NCI-H446 treated with DMSO at 0.1 percent for 48 hours (cell line): ENCODE data around the gene TMEM145.
A peak's percentile ranks its signal among the peaks of the same experiment; 100 is the strongest.
"Not testable (repeated sequence)": the region's sequence is repeated elsewhere in the genome, so short reads cannot be mapped to it uniquely, and the experiment has no call there.

Experiments used
- DNase-seq: peaks from one replicate; lab custom pipeline; 2025; lab: John Stamatoyannopoulos, UW

TMEM145 gene

DNA sequence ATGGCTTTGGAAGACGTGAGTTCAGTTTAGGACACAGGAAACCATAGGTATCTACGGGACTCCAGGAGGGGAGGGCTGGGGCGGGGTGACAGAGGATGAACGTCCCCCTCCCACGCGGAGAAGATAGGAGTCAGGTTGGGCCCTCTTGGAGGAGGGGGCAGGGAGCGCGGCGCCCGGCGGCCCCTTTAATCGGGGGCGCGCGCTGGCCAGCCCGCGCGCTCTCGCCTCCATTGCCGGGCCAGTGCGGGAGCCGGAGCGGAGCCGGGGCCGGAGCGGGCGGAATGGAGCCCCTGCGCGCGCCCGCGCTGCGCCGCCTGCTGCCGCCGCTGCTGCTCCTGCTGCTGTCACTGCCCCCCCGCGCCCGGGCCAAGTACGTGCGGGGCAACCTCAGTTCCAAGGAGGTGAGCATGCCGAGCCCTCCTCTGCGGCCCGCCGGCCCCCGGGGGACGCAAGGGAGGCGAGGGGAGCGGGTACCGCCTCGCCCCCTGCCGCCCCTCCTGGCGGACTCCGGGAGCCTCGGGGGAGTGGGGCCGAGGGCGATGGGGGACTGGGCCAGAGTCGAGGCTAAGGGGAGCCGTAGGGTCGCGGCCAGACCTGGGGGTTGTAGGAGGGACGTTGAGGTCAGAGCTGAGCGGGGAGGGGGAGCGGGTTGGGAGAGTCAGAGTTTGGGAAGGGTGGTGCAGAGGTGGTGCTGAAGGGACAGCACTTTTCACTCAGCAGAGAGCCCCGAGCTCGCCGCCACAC lies at the start of gene TMEM145:
Gene TMEM145, plus strand, starts transcription at position 214 of the 744 bp plus-strand sequence. Its CDS starts 68 bp downstream, at position 282.
- peak; percentile 38 for DNase-seq

DNA sequence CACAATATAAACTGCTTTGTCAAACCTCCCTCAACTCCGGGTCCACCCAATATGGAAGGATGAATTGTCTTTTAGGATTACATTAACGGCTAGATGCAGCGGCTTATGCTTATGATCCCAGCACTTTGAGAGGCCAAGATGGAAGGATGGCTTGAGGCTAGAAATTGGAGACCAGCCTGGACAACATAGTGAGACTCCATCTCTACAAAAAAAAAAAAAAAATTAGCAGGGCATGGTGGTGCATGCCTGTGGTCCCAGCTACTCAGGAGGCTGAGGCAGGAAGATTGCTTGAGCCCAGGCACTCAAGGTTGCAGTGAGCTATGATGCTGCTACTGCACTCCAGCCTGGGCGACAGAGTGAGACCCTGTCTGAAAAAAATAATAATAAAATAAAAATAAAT lies 47.0 kb upstream of the TMEM145 start:
- not testable (repeated sequence) for DNase-seq

DNA sequence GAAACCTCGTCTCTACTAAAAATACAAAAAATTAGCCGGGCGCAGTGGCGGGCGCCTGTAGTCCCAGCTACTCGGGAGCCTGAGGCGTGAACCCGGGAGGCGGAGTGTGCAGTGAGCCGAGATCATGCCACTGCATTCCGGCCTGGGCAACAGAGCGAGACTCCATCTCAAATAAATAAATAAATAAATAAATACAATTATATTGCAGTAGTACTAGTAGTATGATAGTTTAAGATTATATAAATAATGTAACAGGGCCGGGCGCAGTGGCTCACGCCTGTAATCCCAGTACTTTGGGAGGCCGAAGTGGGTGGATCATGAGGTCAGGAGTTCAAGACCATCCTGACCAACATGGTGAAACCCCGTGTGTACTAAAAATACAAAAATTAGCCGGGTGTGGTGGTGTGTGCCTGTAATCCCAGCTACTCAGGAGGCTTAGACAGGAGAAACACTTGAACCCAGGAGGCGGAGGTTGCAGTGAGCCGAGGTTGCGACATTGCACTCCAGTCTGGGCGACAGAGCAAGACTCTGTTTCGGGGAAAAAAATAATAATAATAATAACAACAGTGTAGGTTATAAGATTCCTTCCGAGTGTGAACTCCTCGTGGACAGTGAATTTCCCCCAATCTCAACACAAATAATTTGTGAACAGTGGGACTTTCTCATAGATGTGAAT lies 46.0 kb upstream of the TMEM145 start:
- not testable (repeated sequence) for DNase-seq

DNA sequence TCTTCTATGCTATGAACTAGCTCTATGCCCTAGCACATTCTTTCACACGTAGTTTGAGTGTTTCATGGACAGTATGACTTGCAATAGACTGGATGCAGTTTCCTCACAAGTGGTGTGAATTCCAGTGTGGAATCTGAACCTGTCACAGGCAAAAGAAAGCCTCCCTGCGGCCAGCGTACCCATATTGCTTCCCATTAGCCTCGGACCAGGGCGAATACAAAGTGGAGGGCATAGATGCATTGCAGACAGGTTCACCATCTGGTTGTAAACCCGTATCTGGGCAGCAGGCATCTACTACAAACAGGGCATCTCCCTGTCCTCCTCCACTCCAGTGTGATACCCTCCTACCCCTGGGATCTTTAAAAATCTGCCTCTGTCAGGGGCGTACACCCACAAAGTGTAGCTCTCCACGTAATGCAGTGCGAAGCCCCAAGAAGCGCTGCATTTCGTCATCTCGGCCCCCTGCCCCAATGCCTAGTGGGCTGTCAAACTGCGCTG lies 45.4 kb upstream of the TMEM145 start:
- DNase-seq, result no peak

DNA sequence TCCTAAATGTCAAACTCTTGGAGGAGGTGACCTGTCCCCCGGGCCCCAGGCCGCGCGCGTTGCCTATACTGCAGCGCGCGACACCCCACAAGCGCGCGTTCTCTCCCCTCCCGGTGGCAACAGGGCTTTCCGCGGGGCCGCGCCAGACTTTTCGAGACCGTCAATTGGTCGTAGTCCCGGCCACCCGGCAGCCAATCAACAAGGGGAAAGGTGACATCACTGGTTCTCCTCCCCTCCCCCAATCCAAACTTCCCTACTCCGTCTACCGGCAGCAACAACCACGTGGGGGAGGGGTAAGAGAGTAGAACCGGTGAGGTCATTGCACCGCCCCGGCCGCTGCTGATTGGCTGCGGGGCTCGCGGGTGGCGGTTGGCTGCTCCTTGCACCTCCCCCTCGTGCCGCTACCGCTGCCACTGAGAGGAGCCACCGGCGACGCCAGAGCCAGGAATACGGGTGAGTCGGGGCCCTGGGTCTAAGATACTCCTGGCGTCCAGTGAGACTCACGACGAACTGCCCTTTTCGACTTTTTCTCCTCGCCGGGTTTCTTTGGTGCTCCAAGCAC lies 44.9 kb upstream of the TMEM145 start:
- DNase-seq, result peak; percentile 100

DNA sequence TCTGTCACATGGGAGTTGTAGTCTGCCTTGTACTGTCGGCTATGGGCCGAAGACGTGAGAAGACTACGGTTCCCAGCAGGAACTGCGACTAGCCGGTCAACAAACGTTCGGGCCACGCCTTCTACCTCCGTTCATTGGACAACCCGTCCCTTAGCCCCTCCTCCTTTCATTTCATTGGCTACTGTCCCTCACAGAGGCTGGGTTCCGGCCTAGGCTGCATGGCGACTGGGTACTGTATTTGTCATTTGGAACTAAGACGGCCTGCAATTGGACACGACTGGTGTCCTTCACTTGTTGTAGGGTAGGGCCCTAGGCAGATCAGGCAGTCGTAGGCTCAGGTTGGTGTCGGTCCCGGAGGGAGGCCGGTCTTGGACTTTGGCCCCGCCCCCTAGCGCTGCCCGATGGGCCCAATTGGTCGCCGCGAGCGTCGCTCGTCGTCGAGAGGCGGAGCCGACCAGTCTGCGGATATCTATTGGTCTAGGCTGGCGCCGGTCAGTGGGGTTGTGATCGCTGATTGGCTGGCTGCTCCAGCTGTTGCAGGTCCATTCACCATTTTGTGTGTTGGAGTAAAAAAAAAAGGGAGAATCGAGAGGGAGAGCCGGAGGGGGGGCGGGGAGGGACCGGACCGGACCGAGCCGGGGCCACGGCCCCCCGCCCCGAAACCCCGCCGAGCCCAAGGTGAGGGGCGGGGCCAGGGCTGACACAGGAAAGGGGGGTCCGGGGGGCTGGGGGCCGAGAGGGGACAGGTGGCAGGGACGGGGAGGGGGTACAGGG lies 44.2 kb upstream of the TMEM145 start, which contains the start of gene CIC:
Gene CIC, plus strand, starts transcription at position 549 of the 774 bp plus-strand sequence. CDS start 2,532 bp downstream, outside the sequence.
- peak; percentile 100 for DNase-seq

DNA sequence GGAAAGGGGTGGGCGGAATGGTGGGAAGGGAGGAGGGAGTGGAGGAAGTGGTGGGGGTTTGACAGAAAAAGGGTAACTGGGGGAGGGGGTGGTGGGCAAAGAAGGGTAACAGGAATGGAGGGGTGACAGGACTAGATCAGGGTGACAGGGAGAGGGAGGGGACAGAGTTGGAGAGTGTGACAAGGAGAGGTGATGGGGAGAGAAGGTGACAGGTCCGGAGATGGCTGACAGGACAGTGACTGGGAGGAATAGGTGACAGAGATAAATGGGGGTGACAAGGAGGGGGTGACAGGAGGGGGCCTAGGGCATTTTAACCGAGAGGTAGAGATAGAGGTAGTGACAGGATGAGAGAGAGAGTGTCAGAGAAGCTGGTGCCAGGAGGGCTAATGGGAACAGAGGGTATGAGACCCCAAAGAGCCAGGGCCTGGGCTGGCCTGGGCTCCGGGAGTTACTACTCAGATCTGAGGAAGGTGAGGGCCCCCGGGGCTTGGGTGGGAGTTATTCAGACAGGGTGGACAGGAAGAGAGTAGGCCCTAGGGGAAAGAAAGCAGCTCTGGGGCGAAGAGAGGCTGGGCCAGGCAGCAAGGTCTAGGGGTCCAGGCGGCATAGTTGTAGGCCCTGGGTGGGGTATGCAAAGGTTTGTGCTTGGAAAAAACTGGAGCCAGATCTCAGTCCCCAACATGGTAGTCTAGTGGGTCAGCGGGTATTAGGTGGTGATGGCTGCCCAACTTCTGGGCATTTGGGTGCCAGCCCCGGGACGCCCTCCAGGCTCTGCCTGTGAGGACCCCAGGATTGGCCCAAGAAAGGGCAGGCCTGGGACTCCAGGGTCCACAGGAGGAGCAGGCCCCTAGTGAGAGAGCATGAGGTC lies 43.4 kb upstream of the TMEM145 start:
- DNase-seq, result no peak

DNA sequence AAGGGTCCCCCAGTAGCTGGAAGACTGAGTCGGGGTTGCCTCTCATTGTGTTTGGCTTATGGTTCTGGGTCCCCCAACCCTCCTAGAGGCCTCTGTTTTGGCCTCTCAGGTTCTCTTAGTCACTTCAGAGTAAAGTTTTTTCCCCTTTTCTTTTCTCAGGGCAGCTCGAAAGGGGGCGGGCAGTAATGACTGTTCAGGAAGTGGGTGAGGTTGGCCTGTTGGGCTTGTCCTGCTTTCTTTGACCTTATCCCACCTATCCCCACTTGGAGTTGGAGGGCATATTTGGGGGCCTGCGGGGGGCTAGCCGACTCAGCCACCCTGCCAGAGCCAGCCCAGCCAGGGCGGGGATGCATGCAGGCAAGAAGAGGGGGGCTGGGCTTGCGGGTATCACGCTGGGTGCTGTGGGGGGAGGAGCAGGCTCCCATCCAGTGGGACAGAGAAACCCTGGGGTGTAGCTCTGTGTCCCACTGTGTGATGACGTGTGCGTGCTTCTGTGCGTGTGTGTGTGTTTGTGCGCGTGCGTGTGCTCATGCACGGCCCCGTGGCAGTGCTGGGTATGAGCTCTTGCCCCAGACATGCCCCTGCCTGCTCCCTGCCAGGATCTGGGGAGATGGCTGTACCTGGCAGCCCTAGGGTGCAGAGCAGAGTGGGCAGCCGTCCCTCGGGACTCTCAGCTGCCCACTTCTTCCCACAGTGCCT lies 42.6 kb upstream of the TMEM145 start:
- no peak for DNase-seq

DNA sequence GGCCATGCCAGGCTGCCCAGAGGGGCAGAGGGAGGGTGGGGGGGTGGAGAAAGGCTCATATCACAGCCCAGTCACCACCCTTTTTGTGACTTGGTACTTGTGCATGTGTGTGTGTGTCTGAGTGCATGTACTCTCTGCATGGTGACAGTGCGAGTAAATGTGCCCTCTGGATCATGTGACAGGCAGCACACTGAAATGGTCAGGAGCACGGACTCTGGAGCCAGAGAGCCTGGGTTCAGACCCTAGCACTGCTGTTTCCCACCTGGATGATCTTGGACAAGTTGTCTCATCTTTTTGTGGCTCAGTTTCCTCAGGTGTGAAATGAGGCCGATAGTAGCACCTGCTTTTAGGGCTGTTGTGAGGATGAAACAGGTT lies 42.1 kb upstream of the TMEM145 start:
- DNase-seq, result no peak

DNA sequence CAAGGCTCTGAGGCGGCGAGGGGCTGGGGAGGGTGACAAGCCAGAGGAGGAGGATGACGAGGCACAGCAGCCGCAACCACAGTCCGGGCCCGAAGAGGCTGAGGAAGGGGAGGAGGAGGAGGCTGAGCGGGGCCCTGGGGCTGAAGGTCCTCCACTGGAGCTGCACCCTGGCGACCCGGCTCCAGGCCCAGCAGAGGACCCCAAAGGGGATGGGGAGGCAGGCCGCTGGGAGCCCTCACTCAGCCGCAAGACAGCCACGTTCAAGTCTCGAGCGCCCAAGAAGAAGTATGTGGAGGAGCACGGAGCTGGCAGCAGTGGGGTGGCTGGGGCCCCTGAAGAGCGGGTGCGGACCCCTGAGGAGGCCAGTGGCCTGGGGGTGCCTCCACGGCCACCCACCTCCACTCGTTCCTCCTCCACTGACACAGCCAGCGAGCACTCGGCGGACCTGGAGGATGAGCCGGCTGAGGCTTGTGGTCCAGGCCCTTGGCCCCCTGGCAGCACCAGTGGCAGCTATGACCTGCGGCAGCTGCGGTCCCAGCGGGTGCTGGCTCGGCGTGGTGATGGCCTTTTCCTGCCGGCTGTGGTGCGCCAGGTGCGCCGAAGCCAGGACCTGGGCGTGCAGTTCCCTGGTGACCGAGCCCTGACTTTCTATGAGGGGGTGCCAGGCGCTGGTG lies 41.1 kb upstream of the TMEM145 start:
- DNase-seq, result no peak

DNA sequence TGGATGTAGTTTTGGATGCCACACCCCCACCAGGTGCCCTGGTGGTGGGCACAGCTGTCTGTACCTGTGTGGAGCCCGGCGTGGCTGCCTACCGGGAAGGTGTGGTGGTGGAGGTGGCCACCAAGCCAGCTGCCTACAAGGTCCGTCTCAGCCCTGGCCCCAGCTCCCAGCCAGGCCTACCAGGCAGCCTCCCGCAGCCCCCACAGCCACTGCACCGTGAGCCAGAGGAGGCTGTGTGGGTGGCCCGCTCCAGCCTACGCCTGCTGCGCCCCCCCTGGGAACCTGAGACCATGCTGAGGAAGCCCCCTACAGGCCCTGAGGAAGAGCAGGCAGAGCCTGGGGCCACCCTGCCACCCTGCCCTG lies 40.6 kb upstream of the TMEM145 start:
- no peak for DNase-seq

DNA sequence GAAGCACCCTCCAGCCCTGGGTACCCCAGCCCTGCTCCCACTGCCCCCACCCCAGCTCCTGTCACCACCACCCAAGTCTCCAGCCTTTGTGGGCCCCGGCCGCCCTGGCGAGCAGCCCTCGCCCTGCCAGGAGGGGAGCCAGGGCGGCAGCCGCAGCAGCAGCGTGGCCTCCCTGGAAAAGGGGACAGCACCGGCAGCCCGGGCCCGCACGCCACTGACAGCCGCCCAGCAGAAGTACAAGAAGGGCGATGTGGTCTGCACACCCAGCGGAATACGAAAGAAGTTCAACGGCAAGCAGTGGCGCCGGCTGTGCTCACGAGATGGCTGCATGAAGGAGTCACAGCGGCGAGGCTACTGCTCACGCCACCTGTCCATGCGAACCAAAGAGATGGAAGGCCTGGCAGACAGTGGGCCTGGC lies 40.1 kb upstream of the TMEM145 start:
- DNase-seq, result no peak

DNA sequence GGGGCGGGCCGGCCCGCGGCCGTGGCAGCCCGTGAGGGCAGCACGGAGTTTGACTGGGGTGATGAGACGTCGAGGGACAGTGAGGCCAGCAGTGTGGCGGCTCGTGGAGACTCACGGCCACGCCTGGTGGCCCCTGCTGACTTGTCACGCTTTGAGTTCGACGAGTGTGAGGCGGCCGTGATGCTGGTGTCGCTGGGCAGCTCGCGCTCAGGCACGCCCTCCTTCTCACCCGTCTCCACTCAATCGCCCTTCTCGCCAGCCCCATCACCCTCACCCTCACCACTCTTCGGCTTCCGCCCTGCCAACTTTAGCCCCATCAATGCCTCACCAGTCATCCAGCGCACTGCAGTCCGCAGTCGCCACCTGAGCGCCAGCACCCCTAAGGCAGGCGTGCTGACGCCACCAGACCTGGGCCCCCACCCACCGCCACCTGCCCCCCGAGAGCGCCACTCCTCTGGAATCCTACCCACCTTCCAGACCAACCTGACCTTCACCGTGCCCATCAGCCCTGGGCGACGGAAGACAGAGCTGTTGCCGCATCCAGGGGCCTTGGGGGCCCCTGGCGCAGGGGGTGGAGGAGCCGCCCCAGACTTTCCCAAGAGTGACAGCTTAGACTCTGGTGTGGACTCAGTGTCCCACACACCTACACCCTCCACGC lies 39.6 kb upstream of the TMEM145 start:
- no peak for DNase-seq

DNA sequence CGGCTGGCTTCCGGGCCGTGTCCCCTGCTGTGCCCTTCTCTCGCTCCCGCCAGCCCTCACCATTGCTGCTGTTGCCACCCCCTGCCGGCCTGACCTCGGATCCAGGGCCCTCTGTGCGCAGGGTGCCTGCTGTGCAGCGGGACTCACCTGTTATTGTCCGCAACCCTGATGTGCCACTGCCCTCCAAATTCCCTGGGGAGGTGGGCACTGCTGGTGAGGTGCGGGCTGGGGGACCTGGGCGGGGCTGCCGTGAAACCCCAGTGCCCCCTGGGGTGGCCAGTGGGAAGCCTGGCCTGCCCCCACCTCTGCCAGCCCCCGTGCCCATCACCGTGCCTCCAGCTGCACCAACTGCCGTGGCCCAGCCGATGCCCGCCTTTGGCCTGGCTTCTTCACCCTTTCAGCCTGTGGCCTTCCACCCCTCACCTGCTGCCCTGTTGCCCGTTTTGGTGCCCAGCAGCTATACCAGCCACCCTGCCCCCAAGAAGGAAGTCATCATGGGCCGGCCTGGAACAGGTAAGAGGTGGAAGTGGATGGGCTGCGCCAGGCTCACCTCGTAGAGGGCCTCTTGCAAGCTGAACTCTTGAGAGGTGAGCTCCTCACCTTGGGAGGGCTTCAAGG lies 38.9 kb upstream of the TMEM145 start:
- DNase-seq, result no peak

DNA sequence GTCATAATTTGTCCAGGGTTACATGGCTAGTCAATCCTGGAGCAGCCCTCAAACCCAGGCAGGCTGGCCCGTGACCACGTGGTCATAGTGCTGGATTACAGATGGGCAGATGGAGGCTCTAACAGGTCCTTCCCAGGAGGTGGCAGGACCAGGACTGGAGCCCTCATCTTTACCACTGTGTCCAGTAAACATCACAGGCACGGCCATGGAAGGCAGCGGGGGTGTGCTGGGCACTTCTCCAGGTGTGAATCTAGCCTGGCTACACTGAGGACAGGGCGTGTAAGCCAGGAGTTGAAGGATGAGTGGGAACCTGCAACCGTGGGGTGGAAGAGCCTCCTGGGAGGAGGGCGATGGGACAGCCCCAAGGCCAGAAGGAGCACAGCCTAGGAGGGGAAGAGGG lies 38.0 kb upstream of the TMEM145 start:
- no peak for DNase-seq

DNA sequence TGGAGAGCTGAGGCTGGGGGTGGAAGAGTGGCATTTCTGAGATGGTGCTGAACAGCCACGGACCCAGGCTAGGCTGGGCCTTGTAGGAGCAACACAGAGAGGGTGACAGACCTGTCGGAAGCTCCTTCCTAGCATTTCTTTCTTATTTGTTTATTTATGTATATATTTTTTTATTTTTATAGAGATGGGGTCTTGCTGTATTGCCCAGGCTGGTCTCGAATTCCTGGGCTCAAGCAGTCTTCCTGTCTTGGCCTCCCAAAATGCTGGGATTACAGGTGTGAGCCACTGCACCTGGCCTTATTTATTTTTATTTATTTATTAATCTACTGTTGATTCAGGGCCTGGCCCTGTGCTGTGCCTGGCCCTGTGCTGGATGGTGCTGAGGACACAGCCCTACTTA lies 37.6 kb upstream of the TMEM145 start:
- DNase-seq, result no peak

DNA sequence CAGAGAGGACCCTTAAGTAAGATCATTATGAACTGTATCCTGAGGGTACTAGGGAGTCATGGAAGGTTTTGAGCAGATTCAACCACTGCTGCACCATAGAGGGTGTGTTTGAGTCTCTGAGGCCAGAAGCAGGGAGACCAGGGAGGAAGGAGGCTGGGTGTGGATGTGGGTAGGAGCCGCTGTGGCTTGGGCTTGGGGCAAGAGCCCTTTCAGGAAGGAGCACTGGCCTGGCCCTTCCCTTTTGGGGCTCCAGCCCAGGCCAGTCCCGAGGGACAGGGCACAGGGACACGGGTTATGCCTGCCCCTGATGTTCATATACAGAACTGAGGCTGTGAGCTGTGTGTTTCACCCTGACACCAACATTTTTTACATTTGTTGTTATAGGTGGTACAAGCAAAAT lies 36.8 kb upstream of the TMEM145 start:
- no peak for DNase-seq

DNA sequence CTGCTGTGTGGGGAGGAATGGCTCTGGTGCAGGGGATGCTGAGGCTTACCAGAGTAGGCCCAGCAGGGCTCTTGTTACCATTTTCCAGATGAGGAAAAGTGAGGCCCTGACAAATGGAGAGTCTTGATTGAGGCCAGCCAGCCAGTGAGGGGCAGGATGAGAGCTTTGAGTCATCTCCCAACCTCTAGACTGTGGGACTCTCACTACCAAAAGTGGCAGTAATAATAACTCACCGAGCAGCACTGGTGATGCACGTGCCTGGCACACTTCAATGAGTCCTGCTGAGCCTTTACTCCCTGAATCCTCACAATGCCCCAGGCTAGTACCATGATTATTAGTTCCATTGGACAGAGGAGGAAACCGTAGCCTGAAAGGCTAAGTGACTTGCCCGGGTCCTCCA lies 36.3 kb upstream of the TMEM145 start:
- DNase-seq, result no peak

DNA sequence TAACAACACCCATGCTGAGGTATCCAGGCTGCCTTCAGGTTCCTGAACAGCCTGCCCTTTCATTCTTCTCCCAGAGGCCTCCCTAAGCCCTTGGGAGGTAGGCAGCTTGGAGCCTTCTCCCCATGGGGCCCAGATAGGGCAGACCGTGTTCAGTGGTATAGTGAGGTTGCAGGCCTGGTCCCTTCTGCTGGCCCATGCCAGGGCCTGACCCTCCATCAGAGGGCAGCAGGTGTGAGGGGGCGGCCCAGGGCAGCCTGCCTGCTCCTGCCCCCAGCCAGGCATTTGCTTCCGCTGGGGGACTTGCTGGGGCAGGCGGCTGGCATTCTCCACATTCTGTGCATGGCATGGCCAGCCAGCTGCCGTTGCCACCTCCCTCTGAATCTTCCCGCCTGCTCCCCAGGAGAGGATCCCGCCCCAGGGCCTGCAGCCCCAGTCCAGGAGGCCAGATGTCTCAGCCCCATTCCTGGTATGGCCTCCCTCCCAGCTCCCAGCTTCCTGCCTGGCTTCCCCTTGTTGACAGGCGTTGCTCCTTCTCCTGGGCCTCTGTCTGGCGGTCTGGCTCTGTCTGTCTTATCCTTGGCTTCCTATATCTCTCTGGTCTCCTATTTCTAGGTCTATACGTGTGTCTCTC lies 35.2 kb upstream of the TMEM145 start:
- DNase-seq, result peak; percentile 72
